H1 (cell line): ENCODE measurements around the gene ME3. TPM values are rescaled to one million over a fixed set of nuclear protein-coding genes. Genes with fewer than 3 reads are reported as not detected.

ENCODE experiments used
- CTCF ChIA-PET: fragments of 300-600 bp; sonication (Branson Sonifier 250); formaldehyde crosslinking; loops from one replicate; lab custom pipeline; 2021; ENCODE audit not compliant: partially characterized antibody; lab: Charles Lee
- POLR2A ChIA-PET: fragments of 300-600 bp; sonication (Branson Sonifier 250); formaldehyde crosslinking; loops from one replicate; lab custom pipeline; 2021; ENCODE audit warnings: inconsistent platforms; ENCODE audit not compliant: partially characterized antibody; lab: Charles Lee
- DNase-seq, 2 experiments: peaks; one replicate each; pipeline versions ENCODE4 v3.0.0 to v3.0.0-alpha.2; 2010 to 2022; ENCODE audit warnings: low spot score in 2 of 2, low read depth in 1 of 2, mixed read lengths in 1 of 2
- FAIRE-seq: peaks from 2 replicates; lab custom pipeline; 2011; peaks lifted over from hg19 to GRCh38; lab: Jason Lieb, UNC
- H2AFZ ChIP-seq: 2 replicates; pipeline ENCODE4 v1.8.1; 2012; ENCODE audit warnings: low read length, inconsistent platforms
- H2AK5ac ChIP-seq: 2 replicates; pipeline ENCODE4 v1.6.1; 2013; ENCODE audit warnings: low read depth, low read length
- H2BK120ac ChIP-seq: replicated peaks from 2 replicates; pipeline ENCODE3; 2013; ENCODE audit warnings: low read depth, low read length, inconsistent platforms
- H2BK12ac ChIP-seq: 2 replicates; pipeline ENCODE4 v1.6.1; 2013; ENCODE audit warnings: low read depth, low read length
- H2BK15ac ChIP-seq: 2 replicates; pipeline ENCODE4 v1.6.1; 2013; ENCODE audit warnings: low read length
- H2BK20ac ChIP-seq: 2 replicates; pipeline ENCODE4 v1.6.1; 2013; ENCODE audit warnings: low read length
- H2BK5ac ChIP-seq: 2 replicates; pipeline ENCODE4 v1.6.1; 2013; ENCODE audit warnings: low read depth, low read length
- H3K14ac ChIP-seq: 2 replicates; pipeline ENCODE4 v1.6.1; 2013; ENCODE audit warnings: inconsistent platforms; ENCODE audit not compliant: insufficient read length
- H3K18ac ChIP-seq: 2 replicates; pipeline ENCODE4 v1.6.1; 2013; ENCODE audit warnings: low read length; ENCODE audit errors: extremely low read depth
- H3K23ac ChIP-seq: 2 replicates; pipeline ENCODE4 v1.6.1; 2013; ENCODE audit warnings: inconsistent platforms; ENCODE audit not compliant: insufficient read length
- H3K23me2 ChIP-seq: 2 replicates; pipeline ENCODE4 v1.6.1; 2013; ENCODE audit warnings: low read depth, low read length
- H3K27ac ChIP-seq: 2 replicates; pipeline ENCODE4 v1.6.1; 2011; ENCODE audit warnings: low read depth, low read length, inconsistent platforms
- H3K27me3 ChIP-seq, 4 experiments: replicated peaks in 1 of 4; 1 replicate in 1 of 4; 2 replicates in 3 of 4; pipeline versions ENCODE4 v1.6.1 to v1.8.1; 2011 to 2013; ENCODE audit warnings: low read length in 3 of 4, mild to moderate bottlenecking in 3 of 4, inconsistent platforms in 2 of 4, mixed read lengths in 2 of 4, moderate library complexity in 1 of 4; ENCODE audit not compliant: control insufficient read depth in 3 of 4, insufficient read depth in 3 of 4; ENCODE audit errors: extremely low read depth in 1 of 4
- H3K36me3 ChIP-seq, 4 experiments: 2 replicates each; pipeline versions ENCODE4 v1.6.1 to v1.8.1; 2011 to 2013; ENCODE audit warnings: mild to moderate bottlenecking in 4 of 4, low read length in 3 of 4, moderate library complexity in 2 of 4, control low read depth in 1 of 4, inconsistent platforms in 1 of 4; ENCODE audit not compliant: insufficient read depth in 4 of 4, control insufficient read depth in 2 of 4
- H3K4ac ChIP-seq: replicated peaks from 2 replicates; pipeline ENCODE3; 2013; ENCODE audit warnings: low read length, low read depth, mixed read lengths, inconsistent platforms; ENCODE audit not compliant: insufficient read length
- H3K4me1 ChIP-seq, 4 experiments: replicated peaks in 1 of 4; 1 replicate in 1 of 4; 2 replicates in 3 of 4; pipeline versions ENCODE4 v1.6.1 to v1.8.1; 2011 to 2013; ENCODE audit warnings: low read length in 3 of 4, inconsistent platforms in 2 of 4, mixed read lengths in 1 of 4; ENCODE audit not compliant: insufficient read depth in 4 of 4, control insufficient read depth in 3 of 4
- H3K4me2 ChIP-seq, 2 experiments: 2 replicates each; pipeline versions ENCODE4 v1.6.1 to v1.8.1; 2011 to 2013; ENCODE audit warnings: low read depth in 2 of 2, low read length in 2 of 2, control low read depth in 1 of 2, inconsistent platforms in 1 of 2, mild to moderate bottlenecking in 1 of 2; ENCODE audit not compliant: insufficient read depth in 1 of 2
- H3K4me3 ChIP-seq, 4 experiments: fragments of 200-600, 300-600 bp in 1 of 4; sonication (generic), shearing (Covaris generic), sonication (Bioruptor Twin) in 1 of 4; 2 replicates each; pipeline versions ENCODE4 v1.5.1 to v1.8.1; 2011 to 2016; ENCODE audit warnings: low read length in 4 of 4, low read depth in 3 of 4, control low read depth in 2 of 4, inconsistent platforms in 2 of 4, mild to moderate bottlenecking in 2 of 4, mixed read lengths in 1 of 4, moderate library complexity in 1 of 4; ENCODE audit not compliant: insufficient read depth in 2 of 4; ENCODE audit errors: extremely low read depth in 1 of 4
- H3K56ac ChIP-seq: replicated peaks from 2 replicates; pipeline ENCODE3; 2013; ENCODE audit warnings: low read depth, mild to moderate bottlenecking, mixed read lengths, low read length, inconsistent platforms; ENCODE audit not compliant: insufficient read length
- H3K79me1 ChIP-seq: 2 replicates; pipeline ENCODE4 v1.6.1; 2013; ENCODE audit warnings: low read depth, low read length, control low read depth
- H3K79me2 ChIP-seq, 2 experiments: 2 replicates each; pipeline versions ENCODE4 v1.6.1 to v1.8.1; 2012 to 2013; ENCODE audit warnings: low read length in 2 of 2, mild to moderate bottlenecking in 2 of 2, inconsistent platforms in 1 of 2; ENCODE audit not compliant: insufficient read depth in 2 of 2, control insufficient read depth in 1 of 2
- H3K9ac ChIP-seq, 4 experiments: replicated peaks in 1 of 4; 1 replicate in 1 of 4; 2 replicates in 3 of 4; pipeline versions ENCODE4 v1.6.1 to v1.8.1; 2011 to 2013; ENCODE audit warnings: low read depth in 3 of 4, low read length in 3 of 4, control low read depth in 2 of 4, mild to moderate bottlenecking in 2 of 4, moderate library complexity in 2 of 4, inconsistent platforms in 1 of 4; ENCODE audit errors: extremely low read depth in 1 of 4
- H3K9me3 ChIP-seq, 2 experiments: 2 replicates each; pipeline versions ENCODE4 v1.6.1 to v1.8.1; 2012 to 2013; ENCODE audit warnings: mild to moderate bottlenecking in 2 of 2, moderate library complexity in 2 of 2, control low read depth in 1 of 2, inconsistent platforms in 1 of 2, low read depth in 1 of 2, low read length in 1 of 2, mixed read lengths in 1 of 2; ENCODE audit not compliant: insufficient read depth in 2 of 2
- H4K20me1 ChIP-seq, 2 experiments: replicated peaks in 1 of 2; 2 replicates each; pipeline versions ENCODE3 to v1.8.1; 2011 to 2013; ENCODE audit warnings: inconsistent platforms in 2 of 2, low read length in 2 of 2, mild to moderate bottlenecking in 1 of 2; ENCODE audit not compliant: insufficient read depth in 2 of 2, control insufficient read depth in 1 of 2
- H4K5ac ChIP-seq: 2 replicates; pipeline ENCODE4 v1.6.1; 2013; ENCODE audit warnings: low read length, low read depth, mixed read lengths, inconsistent platforms; ENCODE audit not compliant: insufficient read length
- H4K8ac ChIP-seq: 2 replicates; pipeline ENCODE4 v1.8.0; 2013; ENCODE audit warnings: mild to moderate bottlenecking, moderate library complexity, low read length, inconsistent platforms; ENCODE audit not compliant: insufficient read depth; ENCODE audit errors: extremely low read depth
- H4K91ac ChIP-seq: replicated peaks from 2 replicates; pipeline ENCODE3; 2013; ENCODE audit warnings: low read length, mixed read lengths, inconsistent platforms; ENCODE audit not compliant: insufficient read length
- BCL11A ChIP-seq, 2 experiments: IDR thresholded peaks; one replicate each; pipeline ENCODE4 v1.6.1; 2011; ENCODE audit warnings: low read depth in 2 of 2, low read length in 2 of 2, mild to moderate bottlenecking in 2 of 2
- SIN3A ChIP-seq, 2 experiments: IDR thresholded peaks in 1 of 2; conservative IDR thresholded peaks in 1 of 2; 2 replicates each; pipeline ENCODE4 v1.6.1; 2011 to 2012; ENCODE audit warnings: low read length in 2 of 2, improper control_type of control experiment in 1 of 2, low read depth in 1 of 2, mild to moderate bottlenecking in 1 of 2
- YY1 ChIP-seq: IDR thresholded peaks from 2 replicates; pipeline ENCODE4 v1.6.1; 2011; ENCODE audit warnings: low read depth, mild to moderate bottlenecking, low read length
- WGBS, 2 experiments: shearing (Covaris generic) in 1 of 2; methylation state at CpG; one replicate each; pipeline versions ENCODE4 v1.1.6 to v1.1.7; 2013 to 2015; ENCODE audit warnings: low lambda C conversion rate in 2 of 2, mixed read lengths in 2 of 2, inconsistent platforms in 1 of 2, low coverage in 1 of 2, missing lambda C conversion rate in 1 of 2; ENCODE audit not compliant: insufficient replicate concordance in 2 of 2, insufficient coverage in 1 of 2, insufficient read length in 1 of 2; ENCODE audit errors: extremely low coverage in 1 of 2, missing lambda C conversion rate in 1 of 2; 5-methylcytosine and 5-hydroxymethylcytosine counted together
- polyA plus RNA-seq, 7 experiments: library from polyadenylated mRNA; depleted of rRNA in 3 of 7; stranded (reverse) in 5 of 7; unstranded in 2 of 7; fragments of >200 nt in 5 of 7; fragments of 200-250 nt in 2 of 7; gene quantifications; 1 replicate in 5 of 7; 2 replicates in 1 of 7; 4 replicates in 1 of 7; pipeline versions ENCODE4 v1.2.1 to v1.2.3, GENCODE V29; 2011 to 2013; ENCODE audit warnings: missing spikeins in 2 of 7, mixed read lengths in 2 of 7
- total RNA-seq: library from RNA; stranded (reverse); fragmentation: NEBNext Ultra II Directional; extraction: Animal tissue kit (Norgen Biotek cat#: 25700); gene quantifications from 2 replicates; pipeline ENCODE4 v1.2.1, GENCODE V29; 2021

The ME3 gene
- total and polyA plus RNA-seq, 2 of the 8 experiments (the other 6 are each of a cell fraction or from before 2014, with no cell fraction given): 1.5 to 2.8 TPM

DNA sequence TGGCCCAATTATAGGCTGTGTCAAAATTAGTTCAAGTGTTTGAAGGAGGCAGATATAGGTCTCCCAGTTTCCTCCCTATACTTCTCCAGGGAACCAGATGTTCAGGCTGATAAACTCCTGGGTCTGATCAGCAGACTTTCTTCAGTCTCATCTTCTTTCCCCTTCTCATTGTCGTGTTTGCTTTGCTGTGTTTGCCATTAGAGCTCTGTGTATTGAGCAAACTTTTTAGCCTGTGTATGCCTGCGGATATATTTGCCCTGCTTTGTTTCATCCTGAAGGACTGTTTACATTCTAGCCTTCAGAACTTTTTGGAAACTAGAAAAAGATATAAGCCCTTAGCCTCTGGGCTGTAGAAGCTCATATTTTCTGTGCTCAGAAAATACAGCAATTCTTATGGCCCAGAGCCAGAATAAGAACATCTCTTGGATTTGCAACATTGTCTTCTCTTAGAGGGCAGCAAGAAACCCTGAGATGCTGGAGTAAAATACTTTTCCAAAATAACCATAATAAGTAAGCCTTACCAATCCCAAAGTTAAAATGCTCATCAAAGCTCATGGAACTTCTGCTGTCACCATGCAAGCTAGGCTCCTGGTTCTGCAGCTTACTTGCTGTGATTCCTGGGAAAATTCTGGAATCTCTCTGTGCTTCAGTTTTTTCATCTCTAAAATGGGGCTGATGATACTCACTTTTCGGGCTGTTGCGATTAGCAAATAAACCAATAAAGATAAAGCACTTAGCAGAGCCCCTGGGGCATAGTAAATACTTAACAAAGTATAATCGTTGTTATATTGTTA, 34.1 kb upstream of the ME3 start:
- WGBS, 2 experiments: 80% methylated on average over 5 of the region's 5 CpGs; no CpG with 5 or more reads in 1 of the 2 experiments
- no peak overlapping the region for H3K18ac ChIP-seq
- H2BK12ac ChIP-seq: no peak overlapping the region
- no peaks in the 10 kb centered on the region for H3K36me3 ChIP-seq
- H2AFZ ChIP-seq: no peak overlapping the region
- H3K23me2 ChIP-seq: no peaks in the 10 kb centered on the region
- H3K9me3 ChIP-seq: 0 out of 4 replicates have a peak, but pooled peaks cover 0 to 3% of the 10 kb centered on the region in 2 experiments
- FAIRE-seq (no peak), DNase-seq (no peak)
- H3K14ac ChIP-seq: no peak overlapping the region
- CTCF ChIA-PET: interaction anchor here (1.0 to 1.3 kb wide), 2 partner anchors 30 to 38 kb away, joined by 3 read pairs; no protein-coding TSS in a partner anchor
- no peak overlapping the region for H3K56ac ChIP-seq
- no peak overlapping the region for H3K4me3 ChIP-seq
- H2BK20ac ChIP-seq: no peak overlapping the region
- H3K27ac ChIP-seq: no peak overlapping the region
- H2BK120ac ChIP-seq: no peak overlapping the region
- no peaks in the 10 kb centered on the region for H3K27me3 ChIP-seq
- H3K4me2 ChIP-seq: no peak overlapping the region
- no peaks in the 10 kb centered on the region for H3K79me1 ChIP-seq
- no peak overlapping the region for H4K5ac ChIP-seq
- H2BK15ac ChIP-seq: no peak overlapping the region
- H4K8ac ChIP-seq: no peak overlapping the region
- H4K20me1 ChIP-seq: no peaks in the 10 kb centered on the region
- no peaks in the 10 kb centered on the region for H3K4me1 ChIP-seq
- H2BK5ac ChIP-seq: no peak overlapping the region
- no peaks in the 10 kb centered on the region for H3K79me2 ChIP-seq
- H3K9ac ChIP-seq: no peak overlapping the region
- H4K91ac ChIP-seq: no peak overlapping the region
- H3K4ac ChIP-seq: no peak overlapping the region
- H3K23ac ChIP-seq: no peak overlapping the region
- H2AK5ac ChIP-seq: no peak overlapping the region
- POLR2A ChIA-PET: no interaction called here
- TF ChIP-seq SIN3A (conservative IDR thresholded peaks at IDR 0.05 in 1 of 2, IDR thresholded peaks at IDR 0.05 in 1 of 2; ENCODE audit: low read depth in 1 of 2, low read length in 2 of 2) (no peak), BCL11A (IDR thresholded peaks at IDR 0.05; ENCODE audit: low read depth in 2 of 2, low read length in 2 of 2) (no peak), YY1 (no peak)
